ENCODE measurements around the gene REEP1.

Gene REEP1

GRCh38 chr2:86284987-86285386, 52.4 kb downstream of the REEP1 start:
- TF ChIP-seq, protein P1, sequence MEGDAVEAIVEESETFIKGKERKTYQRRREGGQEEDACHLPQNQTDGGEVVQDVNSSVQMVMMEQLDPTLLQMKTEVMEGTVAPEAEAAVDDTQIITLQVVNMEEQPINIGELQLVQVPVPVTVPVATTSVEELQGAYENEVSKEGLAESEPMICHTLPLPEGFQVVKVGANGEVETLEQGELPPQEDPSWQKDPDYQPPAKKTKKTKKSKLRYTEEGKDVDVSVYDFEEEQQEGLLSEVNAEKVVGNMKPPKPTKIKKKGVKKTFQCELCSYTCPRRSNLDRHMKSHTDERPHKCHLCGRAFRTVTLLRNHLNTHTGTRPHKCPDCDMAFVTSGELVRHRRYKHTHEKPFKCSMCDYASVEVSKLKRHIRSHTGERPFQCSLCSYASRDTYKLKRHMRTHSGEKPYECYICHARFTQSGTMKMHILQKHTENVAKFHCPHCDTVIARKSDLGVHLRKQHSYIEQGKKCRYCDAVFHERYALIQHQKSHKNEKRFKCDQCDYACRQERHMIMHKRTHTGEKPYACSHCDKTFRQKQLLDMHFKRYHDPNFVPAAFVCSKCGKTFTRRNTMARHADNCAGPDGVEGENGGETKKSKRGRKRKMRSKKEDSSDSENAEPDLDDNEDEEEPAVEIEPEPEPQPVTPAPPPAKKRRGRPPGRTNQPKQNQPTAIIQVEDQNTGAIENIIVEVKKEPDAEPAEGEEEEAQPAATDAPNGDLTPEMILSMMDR (IDR thresholded peaks at IDR 0.05; ENCODE audit: low read depth, low read length, missing control alignments): no peak
- no peak for DNase-seq (ENCODE audit: low read depth)
- no peak overlapping the region for H3K4me3 ChIP-seq (ENCODE audit: low read depth, low read length)
- in situ Hi-C loops (cut with HindIII; ENCODE audit: low sequenced_read_pairs): no loop called here

DNA sequence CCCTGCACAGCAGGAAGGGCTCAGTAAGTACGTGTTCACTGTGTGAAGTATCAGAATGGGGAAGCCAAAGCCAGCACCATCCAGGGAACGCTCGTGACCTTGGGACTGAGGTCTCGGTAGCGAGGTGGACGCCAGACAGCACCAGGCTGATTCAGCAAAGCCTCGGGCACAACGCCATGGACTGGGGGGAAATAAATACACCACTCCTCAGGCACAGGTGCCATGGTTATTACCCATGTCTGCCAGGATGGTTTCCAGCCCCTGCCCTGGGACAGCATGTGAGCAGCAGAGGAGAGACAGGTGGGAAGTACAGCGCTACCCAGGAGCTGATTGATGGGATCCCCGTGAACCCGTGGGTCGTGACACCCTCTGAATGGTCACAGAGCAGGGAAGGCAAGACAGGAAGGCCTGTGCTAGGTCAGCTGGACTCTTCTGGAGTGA, 53.0 kb downstream of the REEP1 start:
- in situ Hi-C loops (cut with HindIII; ENCODE audit: low sequenced_read_pairs): no loop called here
- TF ChIP-seq, protein P1 (IDR thresholded peaks at IDR 0.05; ENCODE audit: low read depth, low read length, missing control alignments): no peak
- DNase-seq (ENCODE audit: low read depth): no peak
- H3K4me3 ChIP-seq (ENCODE audit: low read depth, low read length): no peak overlapping the region

DNA sequence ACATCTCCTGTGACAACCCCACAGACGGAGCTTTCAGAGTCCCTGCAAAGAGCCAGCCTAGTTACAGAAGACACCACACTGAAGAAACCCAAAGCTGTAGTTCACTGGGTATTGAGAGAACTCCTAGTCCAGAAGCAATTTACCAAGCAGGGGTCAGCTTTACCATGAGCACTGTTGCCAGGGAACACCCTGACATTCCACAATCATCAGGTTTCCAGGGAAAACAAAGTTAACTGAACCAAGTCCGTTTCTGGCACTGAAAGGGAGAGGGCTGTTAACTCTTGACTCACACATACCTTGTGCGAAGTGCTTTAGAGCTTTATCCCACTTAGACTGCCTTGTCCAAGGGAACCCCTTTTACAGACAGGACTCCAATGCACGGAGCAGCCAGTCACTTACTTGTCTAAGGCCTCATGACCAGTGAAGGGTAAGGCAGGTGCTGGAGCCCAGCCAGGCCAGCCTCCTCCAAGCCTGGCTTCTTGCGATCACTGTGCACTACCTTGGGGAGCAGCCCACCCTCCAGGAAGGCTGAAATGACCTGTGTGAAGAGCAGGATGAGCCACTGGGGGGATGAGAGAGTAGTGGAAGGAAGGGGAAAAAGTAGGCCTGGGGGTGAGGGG, 53.9 kb downstream of the REEP1 start:
- H3K4me3 ChIP-seq (ENCODE audit: low read depth, low read length): no peak overlapping the region
- TF ChIP-seq, protein P1 (IDR thresholded peaks at IDR 0.05; ENCODE audit: low read depth, low read length, missing control alignments): no peak
- in situ Hi-C loops (cut with HindIII; ENCODE audit: low sequenced_read_pairs): no loop called here
- peak; percentile 24 for DNase-seq (ENCODE audit: low read depth)

DNA sequence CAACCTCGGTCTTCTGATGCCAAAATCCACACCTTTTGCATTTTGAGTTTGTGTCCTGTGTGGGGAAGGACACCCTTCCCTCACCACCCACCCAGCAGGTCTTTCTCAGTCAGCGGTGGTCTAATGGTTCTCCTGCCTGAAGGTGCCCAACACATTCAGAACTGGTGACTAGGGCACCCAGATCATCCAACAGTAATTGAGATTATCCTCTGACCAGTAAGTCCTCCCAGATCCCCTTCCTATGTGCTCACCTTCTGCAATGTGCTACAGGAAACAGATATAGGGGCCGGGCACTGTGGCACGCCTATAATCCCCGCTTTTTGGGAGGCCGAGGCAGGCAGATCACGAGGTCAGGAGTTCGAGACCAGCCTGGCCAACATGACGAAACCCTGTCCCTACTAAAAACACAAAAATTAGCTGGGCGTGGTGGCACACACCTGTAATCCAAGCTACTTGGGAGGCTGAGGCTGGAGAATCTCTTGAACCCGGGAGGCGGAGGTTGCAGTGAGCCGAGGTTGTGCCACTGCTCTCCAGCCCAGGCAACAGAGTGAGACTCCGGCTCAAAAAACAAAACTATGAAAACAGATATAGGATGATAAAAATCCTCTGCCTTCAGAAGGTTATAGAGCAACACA, 56.2 kb downstream of the REEP1 start:
- no peak overlapping the region for H3K4me3 ChIP-seq (ENCODE audit: low read depth, low read length)
- DNase-seq (ENCODE audit: low read depth): no peak
- in situ Hi-C loops (cut with HindIII; ENCODE audit: low sequenced_read_pairs): no loop called here
- TF ChIP-seq, protein P1 (IDR thresholded peaks at IDR 0.05; ENCODE audit: low read depth, low read length, missing control alignments): no peak

DNA sequence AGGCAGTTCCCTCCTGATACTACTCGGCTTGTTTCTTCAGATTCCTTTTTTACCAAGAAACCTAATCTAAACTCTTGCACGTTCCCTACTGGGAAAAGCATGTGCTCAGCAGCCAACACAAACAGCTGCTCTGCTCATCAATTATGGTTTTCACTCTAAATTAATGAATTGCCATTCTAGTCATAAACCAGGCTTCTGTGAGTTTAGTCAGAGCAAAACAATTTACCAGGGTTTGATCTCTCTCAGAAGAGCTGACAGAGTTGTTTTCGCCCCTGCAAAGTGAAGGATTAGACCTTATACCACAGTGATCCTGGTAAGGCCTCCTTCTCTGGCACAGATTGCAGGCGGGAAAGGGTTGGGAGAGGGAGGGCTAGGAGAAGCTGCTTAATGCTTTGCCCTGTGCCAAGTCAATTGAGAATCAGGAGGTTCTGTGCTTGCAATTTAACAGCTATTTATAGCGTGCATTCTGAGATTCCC, 57.2 kb downstream of the REEP1 start:
- in situ Hi-C loops (cut with HindIII; ENCODE audit: low sequenced_read_pairs): no loop called here
- DNase-seq (ENCODE audit: low read depth): peak; percentile 88
- H3K4me3 ChIP-seq (ENCODE audit: low read depth, low read length): no peak overlapping the region
- TF ChIP-seq, protein P1 (IDR thresholded peaks at IDR 0.05; ENCODE audit: low read depth, low read length, missing control alignments): no peak

GRCh38 chr2:86275962-86276361, 61.5 kb downstream of the REEP1 start:
- in situ Hi-C loops (cut with HindIII; ENCODE audit: low sequenced_read_pairs): no loop called here
- DNase-seq (ENCODE audit: low read depth): no peak
- TF ChIP-seq, protein P1 (IDR thresholded peaks at IDR 0.05; ENCODE audit: low read depth, low read length, missing control alignments): no peak
- H3K4me3 ChIP-seq (ENCODE audit: low read depth, low read length): no peak overlapping the region
